Smooth muscle cell (in vitro differentiated cells): ENCODE data around the gene CPA4. TPM values are rescaled to one million over a fixed set of nuclear protein-coding genes. Genes with fewer than 3 reads are reported as not detected.
A peak's percentile ranks its signal among the peaks of the same experiment; 100 is the strongest.
"Not testable (repeated sequence)": the region's sequence is repeated elsewhere in the genome, so short reads cannot be mapped to it uniquely, and the experiment has no call there.

Source experiments
- DNase-seq: peaks from one replicate; lab custom pipeline; 2025; ENCODE audit not compliant: unreplicated experiment; lab: John Stamatoyannopoulos, UW
- H2AFZ ChIP-seq: fragments of 200-600 bp; sonication (generic); 2 replicates; pipeline ENCODE4 v1.6.0; 2016; ENCODE audit warnings: antibody characterized with exemption, low read depth, mild to moderate bottlenecking
- H3F3A ChIP-seq: fragments of 200-600 bp; sonication (generic); 2 replicates; pipeline ENCODE4 v1.6.0; 2017; ENCODE audit warnings: antibody characterized with exemption, low read depth
- H3K27ac ChIP-seq: fragments of 200-600 bp; sonication (generic); 2 replicates; pipeline ENCODE4 v1.5.1; 2016; ENCODE audit warnings: low read depth, mild to moderate bottlenecking
- H3K27me3 ChIP-seq: fragments of 200-600 bp; sonication (generic); 2 replicates; pipeline ENCODE4 v1.6.1; 2016; ENCODE audit warnings: low read depth, mild to moderate bottlenecking
- H3K36me3 ChIP-seq: fragments of 200-600 bp; sonication (generic); 2 replicates; pipeline ENCODE4 v1.5.1; 2016; ENCODE audit warnings: low read depth
- H3K4me1 ChIP-seq: fragments of 200-600 bp; sonication (generic); 2 replicates; pipeline ENCODE4 v1.5.1; 2016; ENCODE audit warnings: low read depth
- H3K4me2 ChIP-seq: fragments of 200-600 bp; sonication (generic); 2 replicates; pipeline ENCODE4 v1.6.0; 2016; ENCODE audit warnings: mild to moderate bottlenecking
- H3K4me3 ChIP-seq: fragments of 200-600 bp; sonication (generic); 2 replicates; pipeline ENCODE4 v1.5.1; 2016; ENCODE audit warnings: mild to moderate bottlenecking
- H3K79me2 ChIP-seq: fragments of 200-600 bp; sonication (generic); 2 replicates; pipeline ENCODE4 v1.6.0; 2016; ENCODE audit warnings: low read depth, mild to moderate bottlenecking
- H3K9ac ChIP-seq: fragments of 200-600 bp; sonication (generic); 2 replicates; pipeline ENCODE4 v1.6.0; 2016; ENCODE audit warnings: low read depth
- H3K9me3 ChIP-seq: fragments of 200-600 bp; sonication (generic); replicated peaks from 2 replicates; pipeline ENCODE4 v1.5.1; 2016; ENCODE audit warnings: low read depth
- H4K20me1 ChIP-seq: fragments of 200-600 bp; sonication (generic); 2 replicates; pipeline ENCODE4 v1.6.0; 2016; ENCODE audit warnings: low read depth
- CTCF ChIP-seq: fragments of 200-600 bp; sonication (generic); IDR thresholded peaks from 2 replicates; pipeline ENCODE4 v1.5.1; 2017; ENCODE audit warnings: borderline replicate concordance, mild to moderate bottlenecking, antibody characterized with exemption; ENCODE audit not compliant: insufficient read depth, poor library complexity, severe bottlenecking
- whole genome bisulfite sequencing: methylation state at CpG from one replicate; pipeline ENCODE4 v1.1.7; 2016; ENCODE audit warnings: low lambda C conversion rate; 5-methylcytosine and 5-hydroxymethylcytosine counted together
- polyA plus RNA-seq: library from polyadenylated mRNA; unstranded; fragments of >200 nt; fragmentation: Nextera tagmentation; extraction: Ambion mirVana; gene quantifications from 2 replicates; pipeline ENCODE4 v1.2.1, GENCODE V29; 2016
- total RNA-seq: library from RNA; depleted of rRNA; stranded (reverse); fragments of >200 nt; gene quantifications from 2 replicates; pipeline ENCODE4 v1.2.3, GENCODE V29; 2014

Gene CPA4
- total and polyA plus RNA-seq, 2 experiments from 2014 or later, result 8.8 to 12.3 TPM

- Histone ChIP-seq H3K4me1 (no peaks in the 10 kb centered on the region), H3K4me2 (no peak overlapping the region), H3K27me3 (no peaks in the 10 kb centered on the region), H3K4me3 (no peak overlapping the region), H2AFZ (no peak overlapping the region), H3K36me3 (no peaks in the 10 kb centered on the region), H4K20me1 (no peaks in the 10 kb centered on the region), H3K9me3 (no peaks in the 10 kb centered on the region), H3K27ac (no peak overlapping the region), H3K9ac (no peak overlapping the region), H3K79me2 (no peaks in the 10 kb centered on the region), H3F3A (no peaks in the 10 kb centered on the region)
- WGBS, result 90% methylated on average over 6 of the region's 6 CpGs
- no peak for TF ChIP-seq CTCF
- no peak for DNase-seq
Observed at GRCh38 chr7:130314305-130314704, 21.3 kb downstream of the CPA4 start.

GRCh38 chr7:130319541-130319940 lies 26.6 kb downstream of the CPA4 start:
- Histone ChIP-seq H3K4me1 (no peaks in the 10 kb centered on the region), H3K36me3 (no peaks in the 10 kb centered on the region)
- 100% methylated on average over 1 of the region's 1 CpG for WGBS

GRCh38 chr7:130321542-130322229 lies 28.7 kb downstream of the CPA4 start:
- H3K4me2 ChIP-seq, DNase-seq, H3K27me3 ChIP-seq, H3F3A ChIP-seq, H2AFZ ChIP-seq, H3K9ac ChIP-seq, H3K79me2 ChIP-seq, H3K4me3 ChIP-seq, H3K4me1 ChIP-seq, H3K36me3 ChIP-seq, H3K9me3 ChIP-seq, H4K20me1 ChIP-seq: not testable (repeated sequence)
- peak overlapping the region; percentile 17 for H3K27ac ChIP-seq
- 86% methylated on average over 3 of the region's 3 CpGs for WGBS

More at GRCh38 chr7:130319541-130319940, 26.6 kb downstream of the CPA4 start:
- Histone ChIP-seq H3F3A (peaks cover 10% of the 10 kb centered on the region), H3K4me3 (no peak overlapping the region), H2AFZ (no peak overlapping the region), H3K27ac (no peak overlapping the region), H4K20me1 (no peaks in the 10 kb centered on the region), H3K9me3 (no peaks in the 10 kb centered on the region), H3K9ac (no peak overlapping the region), H3K4me2 (no peak overlapping the region), H3K79me2 (no peaks in the 10 kb centered on the region), H3K27me3 (no peaks in the 10 kb centered on the region)
- no peak for DNase-seq
- no peak for TF ChIP-seq CTCF

GRCh38 chr7:130322615-130323014 lies 29.7 kb downstream of the CPA4 start:
- Histone ChIP-seq H3K4me2 (no peak overlapping the region), H3K4me3 (no peak overlapping the region), H3K27ac (peak overlapping the region; percentile 17), H3K36me3 (no peaks in the 10 kb centered on the region), H4K20me1 (no peaks in the 10 kb centered on the region), H3K9me3 (no peaks in the 10 kb centered on the region), H2AFZ (no peak overlapping the region), H3K9ac (no peak overlapping the region), H3F3A (peaks cover 10% of the 10 kb centered on the region), H3K27me3 (no peaks in the 10 kb centered on the region), H3K4me1 (no peaks in the 10 kb centered on the region), H3K79me2 (no peaks in the 10 kb centered on the region)
- 72% methylated on average over 7 of the region's 7 CpGs for WGBS
- no peak for DNase-seq
- TF ChIP-seq CTCF, result no peak
